HG02973 (cell line): ENCODE data around the gene ACAT2.
"Not testable (repeated sequence)": the region's sequence is repeated elsewhere in the genome, so short reads cannot be mapped to it uniquely, and the experiment has no call there.

ENCODE experiments used
- ATAC-seq: cut with Tn5 transposase; IDR thresholded peaks from one replicate; pipeline ENCODE4 v1.9.1; 2021; ENCODE audit warnings: moderate library complexity; ENCODE audit not compliant: unreplicated experiment

ACAT2 gene

DNA sequence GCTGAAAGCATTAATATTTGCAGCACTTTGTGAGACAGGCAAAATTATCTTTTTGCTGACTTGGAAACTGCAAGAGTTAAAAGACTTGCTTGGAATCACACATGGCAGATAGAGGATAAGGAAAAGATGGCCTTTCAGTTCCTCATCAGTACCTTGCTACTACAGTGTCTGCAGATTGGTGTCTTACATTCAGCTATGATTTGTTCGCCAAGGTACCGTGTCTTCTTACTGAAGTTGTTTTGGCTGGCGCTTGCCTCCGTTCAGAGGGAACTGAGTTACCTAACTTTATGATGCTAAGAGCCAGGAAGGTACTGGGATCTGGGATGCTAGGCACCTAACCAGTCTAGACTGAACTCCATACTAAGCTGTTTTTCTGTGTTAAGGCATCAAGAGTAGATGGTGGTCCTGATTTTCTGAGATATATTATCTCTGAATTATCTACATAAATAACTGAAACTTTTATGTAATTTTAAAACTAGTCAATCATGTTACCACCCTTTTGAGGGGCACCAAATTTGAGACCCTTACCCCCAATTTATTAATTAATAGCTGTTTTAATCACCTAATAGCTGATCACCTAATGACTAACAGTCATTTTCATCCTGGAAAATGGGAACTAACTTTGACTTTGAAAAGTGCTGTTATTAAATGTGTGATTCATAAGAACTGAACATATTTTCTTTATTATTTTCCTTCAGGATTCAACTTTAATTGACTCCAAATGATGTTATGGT lies 32.1 kb upstream of the ACAT2 start:
- no peak for ATAC-seq

DNA sequence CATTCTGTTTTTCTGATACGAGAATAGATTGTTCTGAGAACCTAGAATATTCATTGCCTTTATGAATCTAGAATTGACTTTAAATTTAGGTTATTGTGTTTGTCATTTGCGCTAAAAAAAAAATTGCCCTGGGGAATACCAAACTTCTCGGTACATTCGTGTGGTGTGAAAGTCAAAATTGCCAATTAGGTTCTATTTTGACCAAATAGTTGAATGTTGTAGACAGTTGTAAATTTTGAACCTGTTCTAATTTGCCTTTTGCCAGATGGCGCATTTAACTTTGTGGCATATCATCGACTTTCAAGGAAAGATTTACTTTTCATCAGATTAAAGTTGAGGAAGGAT lies 31.5 kb upstream of the ACAT2 start:
- no peak for ATAC-seq

DNA sequence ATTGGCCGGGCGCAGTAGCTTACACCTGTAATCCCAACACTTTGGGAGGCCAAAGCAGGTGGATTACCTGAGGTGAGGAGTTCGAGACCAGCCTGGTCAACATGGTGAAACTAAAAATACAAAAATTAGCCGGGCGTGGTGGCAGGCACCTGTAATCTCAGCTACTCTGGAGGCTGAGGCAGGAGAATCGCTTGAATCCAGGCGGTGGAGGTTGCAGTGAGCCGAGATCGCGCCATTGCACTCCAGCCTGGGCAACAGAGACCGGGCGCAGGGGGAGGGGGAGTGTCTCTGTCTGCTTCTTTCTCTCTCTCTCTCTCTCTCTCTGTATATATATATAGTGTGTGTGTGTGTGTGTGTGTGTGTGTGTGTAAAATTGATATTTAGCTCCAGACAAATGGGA lies 29.3 kb upstream of the ACAT2 start:
- ATAC-seq, result not testable (repeated sequence)

DNA sequence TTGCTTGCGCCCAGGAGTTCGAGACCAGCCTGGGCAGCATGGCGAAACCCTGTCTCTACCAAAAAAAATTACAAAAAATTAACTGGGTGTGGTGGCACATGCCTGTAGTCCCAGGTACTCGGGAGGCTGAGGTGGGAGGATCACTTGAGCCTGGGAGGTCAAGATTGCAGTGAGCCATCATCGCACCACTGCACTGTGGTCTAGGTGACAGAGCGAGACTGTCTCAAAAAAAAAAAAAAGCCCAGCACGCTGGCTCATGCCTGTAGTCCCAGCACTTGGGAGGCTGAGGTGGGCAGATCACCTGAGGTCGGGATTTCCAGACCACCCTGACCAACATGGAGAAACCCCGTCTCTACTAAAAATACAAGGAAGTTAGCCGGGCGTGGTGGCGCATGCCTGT lies 28.4 kb upstream of the ACAT2 start:
- ATAC-seq, result not testable (repeated sequence)

DNA sequence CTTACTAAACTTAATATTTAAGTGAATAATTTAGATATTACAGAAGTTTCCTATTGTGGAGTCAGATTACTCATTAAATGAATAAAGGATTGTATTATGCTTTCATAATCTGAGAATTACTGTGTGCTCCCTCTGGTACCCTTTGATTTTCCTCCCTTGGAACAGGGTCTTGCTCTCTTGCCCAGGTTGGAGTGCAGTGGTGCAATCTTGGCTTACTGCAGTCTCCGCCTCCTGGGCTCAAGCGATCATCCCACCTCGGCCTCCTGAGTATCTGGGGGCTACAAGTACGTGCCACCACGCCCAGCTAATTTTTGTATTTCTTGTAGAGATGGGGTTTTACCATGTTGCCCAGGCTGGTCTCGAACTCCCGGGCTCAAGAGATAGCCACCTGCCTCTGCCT lies 24.9 kb upstream of the ACAT2 start:
- ATAC-seq, result no peak

DNA sequence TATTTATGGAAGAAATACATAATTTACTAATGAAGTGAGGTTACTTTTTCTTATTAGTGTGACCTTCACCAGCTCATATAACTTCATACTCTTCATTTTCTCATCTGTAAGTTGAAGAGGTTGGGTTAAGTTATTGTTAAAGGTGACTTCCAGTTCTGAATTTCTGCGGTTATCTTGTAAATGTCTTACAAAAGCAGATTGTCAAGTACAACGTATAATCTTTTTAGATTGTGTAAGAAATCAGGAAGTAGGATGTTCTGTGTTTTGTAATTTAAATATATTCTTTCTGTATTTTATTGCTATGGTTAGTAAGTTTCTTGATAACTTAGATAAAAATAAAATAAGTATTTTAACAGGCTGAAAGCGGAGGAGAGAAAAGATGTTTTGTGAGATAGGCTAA lies 22.5 kb upstream of the ACAT2 start:
- ATAC-seq, result no peak

DNA sequence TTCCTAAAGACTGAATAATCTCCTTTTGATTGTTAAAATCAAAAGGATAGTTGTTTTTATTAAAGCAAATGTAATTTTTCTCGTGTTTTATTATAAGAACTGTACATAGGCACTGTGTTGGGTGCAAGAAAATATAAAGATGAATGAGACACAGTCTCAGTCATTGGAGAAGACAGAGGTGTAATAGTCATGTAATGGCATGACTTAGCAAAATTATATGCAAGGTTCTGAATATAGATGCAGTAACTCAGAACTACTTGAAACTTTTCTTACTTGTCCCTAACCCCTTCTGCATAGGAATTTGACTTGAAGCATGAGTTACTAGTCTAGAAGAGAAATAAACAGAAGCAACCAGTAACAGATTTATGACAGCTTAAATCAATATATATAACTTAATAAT lies 19.7 kb upstream of the ACAT2 start:
- ATAC-seq, result no peak

DNA sequence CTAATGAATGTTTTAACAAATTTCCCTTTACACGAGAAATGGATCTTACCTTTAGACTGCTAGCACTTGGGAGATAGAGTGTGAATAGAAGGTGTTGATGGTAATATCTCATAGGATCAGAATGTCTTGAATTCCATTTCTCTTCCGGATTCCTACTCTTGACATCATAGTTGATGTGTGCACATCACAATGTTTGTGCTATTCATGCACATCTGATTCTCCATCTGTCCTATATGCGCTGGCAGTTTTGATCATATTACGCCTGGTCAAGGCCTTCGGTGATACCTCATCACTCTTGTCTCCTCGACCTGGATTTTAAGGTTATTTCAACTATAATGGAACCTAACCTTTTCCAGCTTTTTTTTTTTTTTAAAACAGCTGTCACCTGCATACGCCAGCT lies 16.8 kb upstream of the ACAT2 start:
- ATAC-seq, result no peak

DNA sequence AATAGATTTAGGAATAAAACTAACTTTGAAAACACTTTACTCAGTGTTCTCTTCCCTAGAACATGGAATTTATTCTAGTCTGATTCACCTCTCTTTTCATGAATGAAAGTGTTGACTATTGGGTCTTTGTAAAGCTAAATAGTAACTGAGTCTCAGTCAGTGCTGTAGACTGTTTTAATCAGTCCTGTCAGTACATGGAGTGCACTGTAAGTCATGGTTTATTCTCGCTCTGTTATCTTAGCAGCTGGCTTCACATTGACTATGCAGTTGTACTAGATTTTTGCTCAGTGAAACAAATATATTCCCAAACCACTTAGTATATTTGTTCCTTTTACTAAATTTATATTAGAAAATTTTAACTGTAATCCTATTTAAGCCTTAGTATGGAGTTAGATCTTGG lies 15.1 kb upstream of the ACAT2 start:
- ATAC-seq, result no peak

DNA sequence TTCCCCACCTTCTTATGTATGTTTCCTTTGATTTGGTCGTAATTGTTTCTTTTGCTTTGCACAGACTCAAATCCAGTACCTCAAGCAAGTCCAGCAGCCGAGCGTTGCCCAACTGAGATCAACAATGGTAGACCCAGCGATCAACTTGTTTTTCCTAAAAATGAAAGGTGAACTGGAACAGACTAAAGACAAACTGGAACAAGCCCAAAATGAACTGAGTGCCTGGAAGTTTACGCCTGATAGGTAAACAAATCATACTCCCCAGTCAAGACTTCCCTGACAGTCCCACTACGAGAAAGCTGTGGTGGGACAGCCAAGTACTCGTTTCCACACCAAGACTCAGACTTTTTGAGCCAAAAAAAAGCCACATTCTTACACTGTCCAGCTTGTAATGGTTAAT lies 13.7 kb upstream of the ACAT2 start:
- not testable (repeated sequence) for ATAC-seq

DNA sequence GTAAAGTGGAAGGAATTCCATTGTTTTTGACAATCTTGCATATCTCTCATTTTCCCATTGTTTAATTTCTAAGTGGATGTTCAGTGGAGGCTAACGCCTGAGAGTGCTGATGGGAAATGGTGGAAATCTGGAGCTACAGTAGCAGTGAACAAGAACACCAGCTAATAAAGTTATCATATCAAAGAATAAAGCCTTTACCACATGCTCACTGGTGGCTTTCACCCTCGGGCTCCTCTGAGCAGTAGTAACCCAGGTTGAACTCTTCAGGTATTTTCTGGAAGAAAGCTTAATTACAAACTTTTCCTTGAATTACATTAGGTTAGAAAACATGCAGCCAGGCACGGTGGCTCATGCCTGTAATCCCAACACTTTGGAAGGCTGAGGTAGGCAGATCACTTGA lies 10.4 kb upstream of the ACAT2 start:
- ATAC-seq, result no peak

DNA sequence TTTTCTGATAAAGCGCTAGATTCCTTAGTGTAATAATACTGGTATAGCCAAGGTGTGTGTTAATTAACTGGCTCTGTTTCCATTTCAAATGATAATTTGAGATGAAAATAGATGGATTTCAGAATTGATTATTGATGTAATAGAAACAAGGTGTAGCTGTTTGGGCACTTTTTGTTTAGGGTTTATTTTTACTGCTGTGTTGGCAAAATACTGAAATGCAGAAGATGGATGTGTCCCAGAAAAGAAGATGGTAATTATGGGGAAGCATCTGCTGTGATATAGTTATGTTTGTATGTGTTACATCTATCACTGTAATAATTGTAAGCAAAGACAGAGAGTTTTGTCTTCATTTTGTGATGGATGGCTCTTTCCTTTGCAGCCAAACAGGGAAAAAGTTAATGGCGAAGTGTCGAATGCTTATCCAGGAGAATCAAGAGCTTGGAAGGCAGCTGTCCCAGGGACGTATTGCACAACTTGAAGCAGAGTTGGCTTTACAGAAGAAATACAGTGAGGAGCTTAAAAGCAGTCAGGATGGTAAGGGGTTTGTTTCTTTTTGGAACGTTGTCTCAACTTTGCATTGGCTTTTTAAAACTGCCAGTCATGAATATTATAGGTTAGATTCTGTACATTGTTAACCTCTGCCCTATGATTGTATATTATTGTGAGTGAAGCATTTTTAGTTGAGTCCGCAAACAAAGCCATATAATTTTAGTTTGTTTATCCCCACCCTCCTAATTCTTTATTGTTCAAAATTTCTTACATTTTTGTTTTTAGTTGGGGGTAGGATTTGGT lies 8.6 kb upstream of the ACAT2 start:
- no peak for ATAC-seq

DNA sequence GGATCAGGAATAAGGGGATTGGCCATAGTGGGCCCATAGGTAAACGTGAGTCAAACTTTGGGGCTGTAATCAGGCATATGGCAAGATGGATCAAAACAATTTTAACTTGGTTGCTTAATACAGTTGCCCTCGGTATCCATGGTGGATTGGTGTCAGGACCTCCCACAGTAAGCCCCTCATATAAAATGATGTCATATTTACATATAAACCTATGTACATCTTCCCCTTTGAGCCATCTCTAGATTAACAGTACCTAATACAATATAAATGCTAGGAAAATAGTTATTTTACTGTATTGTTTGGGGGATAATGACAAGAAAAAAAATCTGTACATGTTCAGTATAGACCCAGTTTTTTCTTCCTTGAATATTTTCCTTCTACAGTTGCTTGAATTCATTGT lies 7.4 kb upstream of the ACAT2 start:
- ATAC-seq, result no peak

DNA sequence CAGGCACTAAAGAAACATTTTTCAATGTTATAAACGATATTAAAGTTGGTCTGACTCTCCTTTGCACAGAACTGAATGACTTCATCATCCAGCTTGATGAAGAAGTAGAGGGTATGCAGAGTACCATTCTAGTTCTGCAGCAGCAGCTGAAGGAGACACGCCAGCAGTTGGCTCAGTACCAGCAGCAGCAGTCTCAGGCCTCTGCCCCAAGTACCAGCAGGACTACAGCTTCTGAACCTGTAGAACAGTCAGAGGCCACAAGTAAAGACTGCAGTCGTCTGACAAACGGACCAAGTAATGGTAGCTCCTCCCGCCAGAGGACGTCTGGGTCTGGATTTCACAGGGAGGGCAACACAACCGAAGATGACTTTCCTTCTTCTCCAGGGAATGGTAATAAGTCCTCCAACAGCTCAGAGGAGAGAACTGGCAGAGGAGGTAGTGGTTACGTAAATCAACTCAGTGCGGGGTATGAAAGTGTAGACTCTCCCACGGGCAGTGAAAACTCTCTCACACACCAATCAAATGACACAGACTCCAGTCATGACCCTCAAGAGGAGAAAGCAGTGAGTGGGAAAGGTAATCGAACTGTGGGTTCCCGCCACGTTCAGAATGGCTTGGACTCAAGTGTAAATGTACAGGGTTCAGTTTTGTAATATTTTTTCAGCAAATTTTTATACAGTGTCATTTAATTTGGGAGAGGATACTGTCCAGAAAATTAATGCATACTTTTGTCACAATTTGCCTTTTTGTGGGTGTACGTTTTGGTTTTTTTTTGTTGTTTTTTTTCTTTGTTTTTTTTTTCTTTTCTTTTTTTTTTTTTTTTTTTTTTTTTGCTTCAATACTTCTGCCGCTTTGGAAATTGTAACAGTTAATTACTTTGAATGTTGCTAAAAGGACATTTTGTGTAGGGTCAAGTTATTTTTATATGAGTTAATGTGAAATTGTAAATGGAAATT lies 6.6 kb upstream of the ACAT2 start:
- no peak for ATAC-seq

DNA sequence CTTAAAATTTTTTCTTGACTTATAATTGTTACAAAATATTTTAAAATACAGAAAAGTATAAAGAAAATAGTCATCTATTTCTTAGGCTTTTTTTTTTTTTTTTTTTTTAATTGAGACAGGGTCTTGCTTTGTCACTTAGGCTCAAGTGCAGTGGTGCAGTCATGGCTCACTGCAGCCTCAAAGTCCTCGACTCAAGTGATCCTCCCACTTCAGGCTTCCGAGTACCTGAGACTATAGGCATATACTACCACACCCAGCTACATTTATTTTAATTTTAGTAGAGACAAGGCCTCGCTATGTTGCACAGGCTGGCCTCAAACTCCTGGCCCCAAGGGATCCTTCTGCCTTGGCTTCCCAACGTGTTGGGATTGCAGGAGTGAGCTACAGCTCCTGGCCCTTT lies 5.3 kb upstream of the ACAT2 start:
- ATAC-seq, result no peak

DNA sequence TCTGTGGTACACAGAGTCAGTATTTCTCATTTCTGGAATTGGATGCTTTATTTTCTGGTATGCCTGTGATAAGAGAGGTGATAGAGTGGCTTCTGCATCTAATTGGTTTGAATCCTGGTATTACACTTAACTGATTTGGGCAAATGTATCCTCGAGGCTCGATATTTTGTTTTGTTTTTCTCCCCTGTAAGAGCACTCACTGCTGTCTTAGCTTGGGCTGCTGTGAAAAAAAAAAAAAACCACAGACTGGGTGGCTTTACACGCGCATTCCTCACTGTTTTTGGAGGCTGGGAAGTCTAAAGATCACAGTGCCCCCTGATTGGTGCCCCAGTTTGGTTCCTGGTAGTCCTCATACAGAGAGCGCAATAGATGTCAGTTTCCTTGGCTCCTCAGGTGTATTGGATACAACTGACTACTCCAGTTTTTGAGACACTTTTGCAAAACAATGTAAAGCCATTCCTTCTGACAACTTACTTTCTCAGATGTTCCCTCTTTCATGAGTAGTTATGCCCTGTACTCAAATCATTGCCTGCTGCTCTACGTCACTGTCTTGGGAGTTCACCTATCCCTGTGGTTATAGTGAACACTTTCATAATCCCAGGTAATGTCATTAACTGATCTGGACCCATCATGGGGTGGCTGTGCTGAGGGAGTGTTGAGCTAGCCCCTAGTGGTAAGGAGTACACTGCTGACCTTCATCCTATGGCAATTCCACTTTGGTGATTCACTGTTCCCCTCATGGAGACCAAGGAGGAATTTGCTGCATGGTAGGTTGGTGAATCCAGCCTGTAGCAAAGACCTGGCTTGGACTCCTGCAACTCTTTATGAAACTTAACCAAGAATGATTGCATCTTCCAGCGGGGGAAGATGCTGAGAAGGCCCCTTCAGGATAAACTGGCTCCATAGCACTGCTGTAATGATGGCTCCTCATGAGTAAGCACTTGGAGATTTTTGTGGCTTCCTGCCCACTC lies 3.5 kb upstream of the ACAT2 start:
- ATAC-seq, result no peak

DNA sequence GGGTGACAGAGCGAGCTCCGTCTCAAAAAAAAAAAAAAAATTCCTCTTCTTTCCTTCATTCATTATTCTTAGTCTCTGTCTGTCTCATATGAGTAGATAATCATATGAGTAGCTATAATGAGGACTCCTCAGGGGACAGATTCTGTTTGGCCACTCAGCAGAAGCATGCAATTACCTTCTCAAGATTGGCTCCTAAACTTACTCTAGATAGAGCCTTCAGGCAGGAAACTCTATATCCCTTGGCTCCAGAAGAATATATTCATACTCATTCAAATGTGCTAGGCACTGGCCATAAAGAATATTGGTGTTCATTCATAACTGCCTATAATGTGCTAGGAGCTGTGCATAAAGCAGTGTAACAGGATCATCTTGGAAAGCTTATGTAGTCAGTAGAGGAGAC lies 2.2 kb upstream of the ACAT2 start:
- no peak for ATAC-seq

DNA sequence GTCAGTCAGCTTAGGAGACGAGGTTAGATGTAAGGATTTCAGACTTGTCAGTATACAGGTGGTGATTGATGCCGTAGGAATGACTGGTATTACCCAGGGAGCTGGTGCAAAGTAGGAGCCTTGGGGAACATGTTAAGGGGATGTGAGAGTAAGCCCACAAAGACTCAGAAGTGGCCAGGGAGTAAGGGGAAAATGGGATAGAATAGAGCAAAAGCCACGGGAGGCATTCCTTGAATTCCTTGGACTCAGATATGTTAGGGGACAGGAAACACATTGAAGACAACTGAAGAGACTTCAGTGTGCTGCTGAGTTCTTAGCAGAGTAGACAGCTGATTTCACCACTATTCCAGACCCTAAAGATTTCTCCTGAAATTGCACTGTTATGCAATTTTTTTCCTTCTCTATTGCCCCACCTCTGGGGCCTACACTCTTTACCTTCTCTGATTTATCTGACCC lies 1.2 kb upstream of the ACAT2 start:
- ATAC-seq, result no peak

DNA sequence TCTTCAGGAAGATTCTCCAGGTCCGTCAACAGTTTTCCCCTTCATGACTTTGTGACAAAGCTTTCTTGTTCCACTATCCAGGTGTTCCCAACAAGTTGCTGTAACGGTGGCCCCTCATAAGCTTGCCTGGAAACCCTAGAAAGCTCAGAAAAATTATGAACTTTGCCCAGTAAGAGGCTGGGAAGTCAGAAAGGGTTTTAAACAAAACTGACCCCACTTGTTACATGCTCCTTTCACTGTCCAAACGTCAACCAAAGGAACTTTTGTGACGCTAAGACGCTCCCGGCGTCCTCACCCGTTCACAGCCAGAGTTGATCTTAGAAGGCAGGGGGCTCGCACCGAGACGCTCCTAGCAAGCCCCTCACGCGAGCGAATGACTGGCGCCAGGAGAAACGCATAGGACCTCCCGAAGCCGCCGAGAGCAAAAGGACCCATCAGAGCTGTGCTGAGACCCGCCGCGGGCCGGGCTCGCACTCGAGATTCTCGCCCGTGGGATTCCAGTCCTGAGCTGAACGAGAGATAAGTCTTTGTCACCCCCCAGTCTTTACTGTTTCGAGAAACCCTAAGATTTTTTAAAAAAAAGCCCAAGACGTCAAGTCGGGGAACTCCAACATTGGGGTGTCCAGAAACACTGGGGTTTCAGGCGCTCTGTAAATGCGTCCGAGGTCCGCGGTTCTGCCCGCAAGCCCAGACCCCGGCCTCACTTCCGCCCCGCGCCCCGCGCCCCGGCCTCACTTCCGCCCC lies 544 bp upstream of the ACAT2 start:
- no peak for ATAC-seq
